ENCODE results near the gene CEBPA. TPM values are rescaled to one million over a fixed set of nuclear protein-coding genes. Genes with fewer than 3 reads are reported as not detected.

Gene CEBPA
- total and polyA plus RNA-seq, 4 donors = 32.9 to 112 (median 82.7) TPM

- DNase-seq (ENCODE audit: low spot score) = no peak
- WGBS = 55% methylated on average over 12 of the region's 12 CpGs
- no peaks in the 10 kb centered on the region for H3K36me3 ChIP-seq (ENCODE audit: control insufficient read depth in 4 of 4, insufficient read depth in 3 of 4, low read depth in 1 of 4, low read length in 3 of 4)
- H3K27ac ChIP-seq (ENCODE audit: low read depth in 1 of 2, low read length in 2 of 2) = peak overlapping the region; percentile 88 to 91
- H3K4me3 ChIP-seq (ENCODE audit: low read depth in 1 of 3, low read length in 3 of 3) = no peak overlapping the region
- TF ChIP-seq TAF1 (conservative IDR thresholded peaks at IDR 0.05) = no peak
- TF ChIP-seq SP1 (IDR thresholded peaks at IDR 0.05) = peak; percentile 91
- TF ChIP-seq RAD21 (IDR thresholded peaks at IDR 0.05) = peak; percentile 37 to 57
- TF ChIP-seq ATF3 (IDR thresholded peaks at IDR 0.05) = peak; percentile 33
- no peak for TF ChIP-seq NR2F2 (IDR thresholded peaks at IDR 0.05)
- TF ChIP-seq CTCF (IDR thresholded peaks at IDR 0.05; ENCODE audit: low read depth, low read length, missing input control) = no peak
- TF ChIP-seq YY1 (IDR thresholded peaks at IDR 0.05) = peak; percentile 35
- TF ChIP-seq EGR1 (IDR thresholded peaks at IDR 0.05; ENCODE audit: low read depth in 2 of 2) = no peak
- TF ChIP-seq ZBTB33 (IDR thresholded peaks at IDR 0.05) = no peak
- peak; percentile 77 for TF ChIP-seq REST (IDR thresholded peaks at IDR 0.05)
- TF ChIP-seq HNF4A (conservative IDR thresholded peaks at IDR 0.05) = peak; percentile 82 to 84
- TF ChIP-seq MAX (IDR thresholded peaks at IDR 0.05) = peak; percentile 54
- TF ChIP-seq JUND (IDR thresholded peaks at IDR 0.05) = peak; percentile 51 to 59
- TF ChIP-seq FOXA2 (IDR thresholded peaks at IDR 0.05) = peak; percentile 20
- peak; percentile 92 to 93 for TF ChIP-seq RXRA (IDR thresholded peaks at IDR 0.05)
- TF ChIP-seq FOXA1 (IDR thresholded peaks at IDR 0.05) = no peak
- TF ChIP-seq GABPA (IDR thresholded peaks at IDR 0.05 in 1 of 2, conservative IDR thresholded peaks at IDR 0.05 in 1 of 2) = no peak
- no peak for TF ChIP-seq HNF4G (IDR thresholded peaks at IDR 0.05)
- H3K9ac ChIP-seq (ENCODE audit: low read depth in 1 of 2, low read length in 2 of 2) = peak overlapping the region in 1 of 2 donors; percentile 15
- H3K9me3 ChIP-seq (ENCODE audit: control insufficient read depth in 4 of 4, low read length in 3 of 4) = no peaks in the 10 kb centered on the region
- H3K27me3 ChIP-seq (ENCODE audit: control insufficient read depth in 4 of 4, insufficient read depth in 4 of 4, low read length in 3 of 4) = no peaks in the 10 kb centered on the region
- H3K4me1 ChIP-seq (ENCODE audit: control insufficient read depth in 4 of 4, insufficient read depth in 4 of 4, low read length in 3 of 4) = peaks cover 4 to 24% (median 18%) of the 10 kb centered on the region in 4 donors
Measured at GRCh38 chr19:33349319-33350289, 47.3 kb upstream of the CEBPA start.

Measured in liver (tissue), 9 donors.